HepG2 (cell line): ENCODE measurements around the gene STX5. TPM values are rescaled to one million over a fixed set of nuclear protein-coding genes. Genes with fewer than 3 reads are reported as not detected.
A peak's percentile ranks its signal among the peaks of the same experiment; 100 is the strongest.

Experiments used
- ESRRA ChIP-seq: sonication (generic); formaldehyde crosslinking; IDR thresholded peaks from 2 replicates; pipeline ENCODE4 v1.5.1; 2020; ENCODE audit warnings: mild to moderate bottlenecking, low read depth, missing genetic modification reagents
- ETV6 ChIP-seq: sonication (generic); formaldehyde crosslinking; conservative IDR thresholded peaks from 2 replicates; pipeline ENCODE4 v1.4.0; 2020; ENCODE audit warnings: missing genetic modification reagents
- HMGXB3 ChIP-seq: sonication (generic); formaldehyde crosslinking; IDR thresholded peaks from 2 replicates; pipeline ENCODE4 v1.4.0; 2020; ENCODE audit warnings: missing genetic modification reagents, borderline replicate concordance
- HNRNPH1 ChIP-seq: fragments of 200-400 bp; formaldehyde crosslinking; optimal IDR thresholded peaks from 2 replicates; pipeline ENCODE3; 2017; ENCODE audit warnings: mild to moderate bottlenecking, low read depth, low read length
- ONECUT2 ChIP-seq: sonication (generic); formaldehyde crosslinking; IDR thresholded peaks from 2 replicates; pipeline ENCODE4 v1.4.0; 2020; ENCODE audit warnings: missing genetic modification reagents
- RCOR2 ChIP-seq: IDR thresholded peaks from 2 replicates; pipeline ENCODE4 v1.6.1; 2016; ENCODE audit warnings: missing biosample characterization, missing genetic modification reagents
- SRSF4 ChIP-seq: fragments of 200-400 bp; formaldehyde crosslinking; IDR thresholded peaks from one replicate; pipeline ENCODE4 v1.6.1; 2018; ENCODE audit warnings: mild to moderate bottlenecking, low read depth, low read length, moderate library complexity; ENCODE audit not compliant: poor library complexity, severe bottlenecking
- TBX2 ChIP-seq: sonication (generic); formaldehyde crosslinking; IDR thresholded peaks from 2 replicates; pipeline ENCODE4 v1.5.0; 2020; ENCODE audit warnings: missing genetic modification reagents, mild to moderate bottlenecking, borderline replicate concordance
- ZBTB33 ChIP-seq: sonication (generic); formaldehyde crosslinking; IDR thresholded peaks from 2 replicates; pipeline ENCODE4 v1.4.0; 2020; ENCODE audit warnings: missing genetic modification reagents
- ZNF234 ChIP-seq: sonication (generic); formaldehyde crosslinking; conservative IDR thresholded peaks from 2 replicates; pipeline ENCODE4 v1.5.1; 2020; ENCODE audit warnings: mild to moderate bottlenecking, missing genetic modification reagents
- ZNF407 ChIP-seq: sonication (generic); formaldehyde crosslinking; IDR thresholded peaks from one replicate; pipeline ENCODE4 v1.5.1; 2020; ENCODE audit warnings: mild to moderate bottlenecking, missing genetic modification reagents; ENCODE audit errors: not compliant biosample characterization
- ZNF605 ChIP-seq: sonication (generic); formaldehyde crosslinking; IDR thresholded peaks from 2 replicates; pipeline ENCODE4 v1.8.0; 2022; ENCODE audit warnings: mild to moderate bottlenecking, missing genetic modification reagents
- ZNF607 ChIP-seq: sonication (generic); formaldehyde crosslinking; IDR thresholded peaks from 2 replicates; pipeline ENCODE4 v1.5.1; 2020; ENCODE audit warnings: missing genetic modification reagents, mild to moderate bottlenecking, borderline replicate concordance
- polyA plus RNA-seq, 8 experiments: library from polyadenylated mRNA; depleted of rRNA in 3 of 8; stranded (reverse) in 7 of 8; unstranded in 1 of 8; fragments of >200 nt; fragmentation: Illumina TruSeq in 4 of 8; extraction: Trizol in 4 of 8; gene quantifications; 2 replicates each; pipeline versions ENCODE4 v1.2.1 to v1.2.3, GENCODE V29; 2011 to 2016; ENCODE audit warnings: low read depth in 4 of 8, missing spikeins in 1 of 8, mixed read lengths in 1 of 8; ENCODE audit not compliant: insufficient read depth in 1 of 8
- total RNA-seq, 5 experiments: library from RNA; depleted of rRNA; stranded (reverse); fragments of >200 nt; fragmentation: Illumina TruSeq; extraction: Trizol; gene quantifications; 2 replicates each; pipeline ENCODE4 v1.2.3, GENCODE V29; 2016; ENCODE audit warnings: low read depth in 1 of 5

The STX5 gene
- total and polyA plus RNA-seq, 2 of the 13 experiments (the other 11 are each of a cell fraction or from before 2014, with no cell fraction given): 26.9 to 30.0 TPM

- TF ChIP-seq ZNF407 (CRISPR knock-in tag): no peak
- peak; percentile 52; the same call in 1 of the 2 replicates for TF ChIP-seq ZNF234 (CRISPR knock-in tag)
- peak; percentile 78 for TF ChIP-seq RCOR2 (CRISPR knock-in tag)
- TF ChIP-seq TBX2 (CRISPR knock-in tag): no peak; the same call in 1 of the 2 replicates
- peak; percentile 72; the same call in 1 of the 2 replicates for TF ChIP-seq ZNF607 (CRISPR knock-in tag)
- peak; percentile 66 for TF ChIP-seq ZBTB33
- TF ChIP-seq ONECUT2: peak; percentile 86
- no peak for TF ChIP-seq HNRNPH1
- peak; percentile 52; the same call in 1 of the 2 replicates for TF ChIP-seq ESRRA (CRISPR knock-in tag)
- TF ChIP-seq HMGXB3 (CRISPR knock-in tag): peak; percentile 96
- peak; percentile 98 for TF ChIP-seq ETV6 (CRISPR knock-in tag)
- no peak for TF ChIP-seq SRSF4
- peak; percentile 61 for TF ChIP-seq ZNF605 (CRISPR knock-in tag)
Measured at GRCh38 chr11:62841361-62842170, 9.7 kb upstream of the STX5 start (continued).
